Lung microvascular endothelial cell (primary cell): Measurements from ENCODE around the gene TSHZ2. TPM values are rescaled to one million over a fixed set of nuclear protein-coding genes. Genes with fewer than 3 reads are reported as not detected.
"Not testable (repeated sequence)": the region's sequence is repeated elsewhere in the genome, so short reads cannot be mapped to it uniquely, and the experiment has no call there.

Experiments used
- DNase-seq, 2 donors: peaks; one replicate each; pipeline versions ENCODE4 v3.0.0 to v3.0.0-alpha.2; 2010; ENCODE audit warnings: low read depth in 2 of 2
- total RNA-seq: library from RNA; depleted of rRNA; stranded (reverse); fragments of >200 nt; gene quantifications from 2 replicates; pipeline ENCODE4 v1.2.1, GENCODE V29; 2014

Gene TSHZ2
- total RNA-seq, 1 donor from 2014 or later, result 4.0 TPM

DNA sequence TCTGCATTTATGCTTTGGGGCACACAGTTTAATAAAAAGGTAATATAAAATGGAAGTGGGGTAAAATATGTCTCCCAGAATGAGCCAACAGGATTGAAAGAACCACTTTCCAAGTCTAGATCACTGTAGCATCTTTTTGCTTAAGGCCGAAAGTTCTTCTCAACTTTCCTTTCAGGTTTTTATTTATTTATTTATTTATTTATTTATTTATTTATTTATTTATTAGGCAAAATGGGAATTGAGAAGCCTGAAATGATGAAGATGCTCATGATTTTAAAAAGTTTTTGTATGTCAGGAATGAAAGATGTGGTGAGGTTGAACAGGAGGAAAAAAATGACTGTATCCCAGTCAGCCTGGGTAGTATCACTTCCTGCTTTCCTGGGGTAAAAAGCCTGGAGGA is 24.0 kb downstream of the TSHZ2 start:
- DNase-seq, result no peak

DNA sequence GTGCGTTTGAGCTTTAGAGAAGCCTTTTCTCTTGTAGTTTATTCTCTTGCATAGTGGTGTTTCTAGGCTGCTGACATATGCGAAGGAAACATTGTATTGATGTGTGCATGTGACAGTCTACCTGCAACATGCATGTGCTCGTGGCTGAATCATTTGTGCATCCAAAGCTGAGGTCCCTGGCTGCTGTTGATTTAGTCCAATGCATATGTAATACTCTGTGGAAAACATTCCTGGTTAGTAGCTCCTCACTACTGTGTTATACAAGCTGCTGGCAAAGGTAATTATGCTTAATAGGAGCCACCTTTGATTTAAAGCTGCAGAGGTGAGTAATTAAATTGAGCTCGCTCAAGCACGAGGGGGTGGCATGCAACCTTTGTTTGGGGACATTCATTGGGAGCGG is 24.5 kb downstream of the TSHZ2 start:
- DNase-seq, result no peak

DNA sequence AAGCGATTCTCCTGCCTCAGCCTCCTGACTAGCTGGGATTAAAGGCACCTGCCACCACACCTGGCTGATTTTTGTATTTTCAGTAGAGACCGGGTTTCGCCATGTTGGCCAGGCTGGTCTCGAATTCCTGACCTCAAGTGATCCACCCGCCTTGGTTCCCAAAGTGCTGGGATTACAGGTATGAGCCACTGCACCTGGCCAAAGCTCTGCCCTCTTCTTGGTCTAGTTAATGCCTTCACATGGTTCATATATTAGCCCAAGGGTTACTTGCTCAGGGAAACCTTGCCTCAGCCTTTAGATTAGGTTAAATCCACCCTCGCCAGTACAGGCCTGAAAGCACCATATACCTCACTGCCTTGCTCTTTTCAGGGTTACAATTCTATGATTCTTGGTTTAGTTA is 26.1 kb downstream of the TSHZ2 start:
- DNase-seq, result no peak

DNA sequence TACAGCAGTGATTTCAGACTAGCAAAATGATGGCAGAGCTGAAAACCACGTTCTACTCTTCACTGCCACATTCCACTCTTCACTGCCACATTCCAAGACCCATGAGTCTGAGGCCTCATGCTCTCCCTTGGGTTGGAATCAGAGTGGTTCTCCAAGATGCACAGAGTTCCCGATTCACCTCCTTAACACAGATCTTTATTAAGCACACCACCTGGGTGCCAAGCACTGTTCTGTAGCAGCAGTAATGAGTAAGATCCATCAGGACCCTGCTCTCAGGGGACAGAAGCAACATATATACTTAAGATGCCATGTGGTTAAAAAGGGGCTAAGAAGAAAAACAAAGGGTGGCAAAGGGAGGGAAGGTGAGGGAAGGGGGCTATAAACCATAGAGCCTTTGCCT is 26.9 kb downstream of the TSHZ2 start:
- DNase-seq, result no peak

DNA sequence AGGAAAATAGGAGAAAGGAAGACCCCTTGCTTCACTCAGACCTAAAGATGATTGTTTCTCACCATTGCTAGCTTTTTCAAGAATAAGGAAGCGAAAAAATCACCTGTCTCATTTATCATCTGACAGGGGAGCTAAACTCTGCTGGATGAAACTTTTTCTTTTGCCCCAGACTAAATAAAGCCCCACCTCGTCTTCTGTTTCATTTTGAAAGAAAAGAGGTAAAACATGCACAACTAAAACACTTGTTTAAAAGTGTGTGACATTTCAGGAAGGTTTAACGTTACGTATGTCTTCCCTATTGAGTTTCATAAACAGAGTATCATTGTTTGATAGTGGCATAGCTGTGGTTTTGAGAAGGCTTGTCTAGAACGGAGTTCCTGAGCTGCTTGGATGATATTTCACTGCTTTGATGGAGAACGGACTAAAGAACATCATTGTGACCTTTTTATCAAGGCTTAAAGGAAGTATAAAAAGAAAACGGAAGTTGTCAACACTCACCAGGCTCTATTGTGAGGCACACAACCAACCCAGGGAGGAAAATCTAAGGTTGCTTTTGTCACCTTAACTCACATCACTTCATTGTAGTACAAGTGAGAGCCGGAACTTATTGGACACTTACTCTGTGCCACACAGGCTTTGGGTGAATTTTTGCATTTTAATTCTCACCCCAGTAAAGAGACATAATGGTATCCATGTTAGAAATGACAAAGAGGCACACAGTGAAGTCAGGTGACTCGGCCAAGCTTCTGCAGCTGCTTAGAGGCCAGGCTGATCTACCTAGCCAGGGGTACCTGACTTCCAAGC is 29.5 kb downstream of the TSHZ2 start:
- DNase-seq, result no peak

DNA sequence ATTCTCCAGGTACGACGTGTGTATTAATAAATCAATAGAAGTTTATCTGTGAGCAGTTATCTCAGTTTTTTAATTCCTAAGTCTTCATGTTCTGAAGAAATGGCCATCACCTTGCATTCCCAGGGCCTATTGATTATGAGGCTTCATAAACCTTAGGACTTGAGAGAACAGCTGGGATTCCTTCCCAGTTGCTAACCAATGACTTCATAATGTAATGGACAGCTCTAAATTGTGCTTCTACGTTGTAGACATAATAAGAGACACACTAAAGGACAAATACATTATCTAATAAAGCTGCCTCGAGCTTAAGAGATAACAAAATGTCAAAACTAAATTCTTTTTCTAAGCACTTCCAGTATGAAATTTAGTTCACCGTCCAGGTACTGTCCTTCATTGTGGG is 30.6 kb downstream of the TSHZ2 start:
- no peak for DNase-seq

DNA sequence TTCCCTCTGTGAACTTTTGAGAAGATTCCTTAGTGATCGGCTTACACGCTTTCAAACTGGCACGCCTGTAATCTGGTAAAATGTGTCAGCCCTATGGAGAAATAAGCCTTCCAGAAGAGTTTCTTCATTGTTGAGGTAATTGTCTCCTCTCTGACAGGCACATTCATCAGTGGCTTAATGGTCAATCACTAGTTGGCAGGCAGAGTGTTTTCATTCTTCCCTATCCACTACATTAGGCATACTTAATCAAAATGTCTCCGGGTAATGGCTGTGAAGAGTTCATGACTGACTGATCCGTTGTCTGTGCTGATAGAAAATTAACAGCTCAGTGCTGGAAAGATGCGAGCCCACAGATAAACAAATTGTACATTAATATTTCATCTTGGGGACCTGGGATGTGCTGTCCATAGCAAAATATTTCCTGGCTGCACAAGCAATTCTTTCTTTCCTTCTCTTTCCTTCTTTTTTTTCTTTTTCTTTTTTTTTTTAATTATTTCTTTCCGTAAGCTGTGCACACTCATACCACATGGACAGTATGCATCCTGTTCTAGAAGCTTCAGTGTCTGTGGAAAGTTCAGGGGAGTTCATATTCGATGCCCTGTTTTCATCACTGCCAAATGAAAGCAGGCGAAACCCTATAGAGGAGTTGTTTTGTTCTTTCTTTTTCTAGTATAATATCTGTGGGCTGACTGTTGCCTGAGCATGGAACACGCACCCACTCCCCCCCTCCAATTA is 31.4 kb downstream of the TSHZ2 start:
- peak in 1 of 2 donors; percentile 35 for DNase-seq

DNA sequence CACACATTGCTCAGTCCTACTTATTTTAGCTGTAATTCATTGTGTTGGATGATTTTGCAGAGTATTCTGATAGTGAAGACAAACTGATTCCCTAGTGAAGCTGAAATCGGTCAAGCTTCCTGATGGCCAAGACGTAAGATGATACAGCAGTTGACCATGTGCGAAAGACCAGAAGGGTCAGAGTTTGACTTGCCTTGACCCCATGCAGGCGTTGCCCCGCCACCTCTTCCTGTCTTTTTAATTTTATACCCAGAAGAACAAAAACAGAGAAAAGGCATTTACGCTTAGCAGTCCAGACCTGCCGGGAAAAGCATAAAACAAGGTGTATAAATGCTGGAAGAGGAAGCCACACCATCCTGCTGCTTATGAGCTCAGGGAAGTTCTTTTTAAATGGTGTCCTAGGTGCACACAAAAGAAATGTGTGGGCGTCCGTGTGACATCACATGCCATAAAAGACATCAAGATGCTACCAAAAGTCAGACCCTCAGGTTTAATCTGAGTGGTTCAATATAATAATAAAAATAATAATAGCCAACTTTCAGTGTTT is 32.2 kb downstream of the TSHZ2 start:
- no peak for DNase-seq

DNA sequence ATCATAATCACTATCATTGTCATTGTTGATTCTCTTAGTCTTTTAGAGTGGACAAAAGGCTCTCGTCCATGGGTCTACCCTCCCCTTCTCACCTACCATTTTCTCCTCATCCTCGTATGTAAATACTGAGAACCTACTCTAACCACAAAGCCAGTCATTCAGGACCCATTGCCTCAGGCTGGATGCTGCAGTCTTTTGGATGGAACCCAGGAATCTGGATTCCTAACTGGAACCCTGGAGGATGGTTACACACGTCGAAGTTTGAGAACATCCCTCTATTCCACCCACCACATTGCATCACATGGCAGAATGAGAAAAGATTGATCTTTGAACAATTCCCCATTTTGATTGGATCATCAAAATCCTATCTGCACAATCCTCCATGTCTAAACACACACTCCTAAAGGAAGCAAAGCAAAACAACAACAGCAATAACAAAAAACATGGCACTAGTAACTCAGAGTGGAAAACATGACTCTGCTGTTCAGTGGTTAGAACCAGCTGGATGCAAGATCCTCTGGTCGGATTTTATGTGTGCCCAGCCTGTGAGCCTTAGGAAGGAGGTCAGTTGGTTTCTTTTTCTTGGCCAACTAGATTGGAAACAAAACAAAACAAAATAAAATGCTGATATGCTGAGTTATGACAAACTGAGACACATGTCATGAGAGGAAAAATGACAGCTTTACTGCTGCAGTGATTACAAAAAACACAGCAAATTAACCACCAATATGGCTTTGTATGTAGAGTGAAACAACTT is 38.0 kb downstream of the TSHZ2 start:
- DNase-seq, result peak in 1 of 2 donors; percentile 60

DNA sequence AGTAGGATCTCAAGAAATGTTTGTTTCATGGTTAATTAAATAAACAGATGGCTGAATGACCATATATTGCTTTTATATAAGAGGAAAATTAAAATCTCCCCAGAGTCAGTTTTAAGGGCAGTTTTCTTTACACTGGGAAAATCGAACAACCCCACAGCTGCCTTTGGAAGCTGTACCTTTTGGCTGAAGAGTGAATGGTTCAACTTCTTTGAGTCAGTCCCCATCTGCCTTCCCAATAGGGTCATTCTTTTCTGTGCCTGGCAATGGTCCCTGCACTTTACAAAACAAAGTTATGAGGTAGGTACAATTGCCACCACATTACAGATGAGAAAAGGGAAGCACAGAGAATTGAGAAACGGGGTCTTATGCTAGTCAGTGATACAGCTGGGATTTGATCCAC is 39.5 kb downstream of the TSHZ2 start:
- no peak for DNase-seq

DNA sequence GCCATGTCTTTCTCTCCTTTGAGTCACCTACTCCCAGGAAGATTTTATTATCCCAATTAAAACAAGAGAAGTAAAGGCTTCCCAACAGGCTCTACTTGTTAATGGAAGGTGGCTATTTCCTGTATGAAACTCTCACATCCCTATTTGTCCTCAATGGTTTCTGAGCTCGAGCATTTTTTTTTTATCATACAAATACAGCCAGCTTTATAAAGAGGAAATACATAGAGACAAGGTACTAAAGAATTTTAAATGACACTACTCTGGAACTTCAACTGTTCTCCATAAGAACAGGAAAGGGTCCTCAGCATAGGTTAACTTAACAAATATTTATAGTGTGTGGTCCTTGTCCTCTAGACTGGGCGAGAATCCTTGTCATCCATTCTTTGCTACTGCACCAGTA is 41.0 kb downstream of the TSHZ2 start:
- no peak for DNase-seq

DNA sequence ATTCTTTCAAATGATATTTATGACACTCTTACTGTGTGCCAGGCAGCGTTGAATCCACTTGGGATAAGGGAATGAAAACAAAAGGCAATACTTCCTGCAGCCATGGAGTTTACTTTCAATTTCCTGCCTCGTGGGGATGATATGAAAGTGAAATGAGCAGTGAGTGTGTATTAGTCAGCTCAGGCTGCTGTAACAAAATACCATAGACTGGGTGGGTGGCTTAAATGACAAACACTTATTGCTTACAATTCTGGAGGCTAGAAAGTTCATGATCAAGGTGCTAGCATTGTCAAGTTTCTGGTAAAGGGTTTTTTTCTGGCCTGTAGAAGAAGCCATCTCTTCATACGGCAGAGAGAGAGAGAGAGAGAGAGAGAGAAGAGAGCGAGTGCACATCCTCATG is 41.7 kb downstream of the TSHZ2 start:
- DNase-seq, result no peak

DNA sequence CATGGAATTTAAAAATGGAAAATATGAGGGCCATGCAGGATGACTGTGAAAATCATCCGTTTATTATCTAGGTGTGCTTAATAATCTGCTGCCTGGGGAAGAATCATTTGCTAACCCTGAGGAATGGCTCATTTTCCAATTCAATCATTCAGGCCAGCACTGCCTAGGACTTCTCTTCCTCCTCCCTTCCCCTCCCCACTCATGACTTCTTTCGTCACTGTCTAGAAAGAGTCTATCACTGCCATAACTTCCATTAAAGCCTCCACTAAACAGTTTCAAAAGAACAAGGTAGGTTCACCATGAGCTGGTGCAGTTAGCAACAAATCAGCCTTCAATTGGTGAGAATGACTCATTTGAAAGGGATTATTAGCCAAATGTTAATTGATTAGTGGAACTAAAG is 43.9 kb downstream of the TSHZ2 start:
- DNase-seq, result no peak

DNA sequence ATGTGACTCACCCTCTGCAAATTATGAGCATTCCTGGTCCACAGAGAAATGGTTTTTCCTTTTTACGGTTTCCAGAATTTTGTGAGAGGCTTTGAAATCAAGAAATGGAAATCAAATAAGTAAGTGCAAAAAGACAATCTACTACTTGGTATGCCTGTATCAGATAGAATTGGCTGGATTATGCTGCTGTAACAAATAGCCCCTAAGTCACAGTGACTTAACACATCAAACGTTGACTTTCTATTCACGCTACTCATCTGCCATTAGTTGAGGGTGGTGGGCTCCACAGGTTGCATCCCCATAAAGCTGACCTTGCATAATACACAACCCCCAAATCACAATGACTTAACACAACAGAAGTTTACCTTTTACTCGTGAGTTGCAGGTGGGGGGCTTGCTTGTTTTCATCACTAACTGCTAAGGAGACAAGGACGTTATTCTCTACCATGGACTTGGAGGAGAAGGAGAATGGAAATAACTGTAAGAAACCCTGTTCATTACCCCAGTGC is 44.4 kb downstream of the TSHZ2 start:
- no peak for DNase-seq

DNA sequence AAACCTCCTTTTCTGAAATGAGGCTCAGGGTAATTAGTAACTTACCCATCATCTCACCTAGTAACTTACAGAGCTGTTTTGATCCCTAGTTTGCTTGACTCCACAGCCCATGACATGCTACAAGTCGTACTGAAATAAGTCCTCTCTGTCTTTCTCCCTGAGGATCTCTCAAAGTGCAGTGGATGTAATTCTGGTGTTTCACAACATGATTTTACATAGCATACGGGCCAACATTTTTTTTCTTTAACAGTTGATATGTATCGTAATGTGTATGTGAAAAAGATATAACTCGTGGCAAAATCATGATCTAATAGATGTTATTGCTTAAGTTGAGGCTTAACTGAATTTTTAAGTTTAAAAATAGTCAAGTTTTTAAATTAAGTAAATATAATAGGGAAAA is 45.0 kb downstream of the TSHZ2 start:
- no peak for DNase-seq

DNA sequence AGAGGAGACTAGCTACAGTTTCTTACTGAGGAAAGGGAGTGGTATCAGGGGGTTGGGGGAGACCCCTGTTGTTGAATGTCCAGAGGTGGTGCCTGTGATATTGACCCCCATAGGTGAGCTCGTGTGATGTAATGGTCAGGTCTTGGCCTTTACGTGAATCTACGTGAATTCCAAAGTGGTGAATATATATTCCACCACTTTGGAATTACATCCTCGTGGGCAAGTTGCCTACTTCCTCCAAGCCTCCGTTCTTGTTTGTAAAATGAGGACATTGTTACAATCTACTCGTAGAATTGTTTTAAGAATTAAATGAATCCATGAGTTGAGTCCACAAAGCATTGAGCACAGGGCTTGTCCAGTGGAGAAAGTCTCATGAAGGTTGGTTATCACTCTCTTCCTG is 47.3 kb downstream of the TSHZ2 start:
- DNase-seq, result no peak

DNA sequence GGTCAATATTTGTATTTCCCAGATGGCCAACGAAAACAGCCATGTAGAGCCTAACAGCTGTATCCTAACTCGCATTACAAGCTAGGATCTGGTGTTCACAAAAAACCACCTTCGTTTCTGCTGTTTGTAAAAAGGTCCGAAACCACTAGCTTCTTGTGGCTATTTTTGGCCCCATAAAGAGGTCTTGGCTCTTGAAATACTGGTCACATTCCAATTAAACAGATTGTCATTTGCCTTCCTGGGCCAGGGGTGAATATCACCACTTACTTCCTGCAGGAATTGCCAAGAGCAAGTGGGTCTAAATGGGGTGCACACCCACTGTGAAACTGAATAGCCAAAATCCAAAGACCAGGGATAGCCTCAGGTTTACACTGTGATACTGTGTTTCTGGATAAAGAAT is 48.2 kb downstream of the TSHZ2 start:
- no peak for DNase-seq

DNA sequence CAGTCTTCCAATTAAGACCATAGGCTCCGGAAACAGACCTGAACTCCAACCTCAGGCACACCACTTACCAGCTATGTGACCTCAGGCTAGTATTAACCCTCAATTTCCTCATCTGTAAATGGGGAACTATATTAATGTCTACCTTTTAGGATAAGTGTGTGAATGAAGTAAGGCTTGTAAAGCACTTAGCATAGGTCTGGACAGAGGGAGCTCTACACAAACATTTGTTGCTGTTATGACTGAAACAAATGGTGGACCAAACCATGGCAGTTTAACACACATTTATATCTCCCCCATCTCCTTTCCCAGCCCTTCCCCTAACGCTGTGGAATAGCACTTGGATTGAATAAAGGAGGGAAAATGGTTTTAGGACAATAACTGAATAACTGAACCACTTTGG is 48.7 kb downstream of the TSHZ2 start:
- DNase-seq, result peak in 1 of 2 donors; percentile 26

DNA sequence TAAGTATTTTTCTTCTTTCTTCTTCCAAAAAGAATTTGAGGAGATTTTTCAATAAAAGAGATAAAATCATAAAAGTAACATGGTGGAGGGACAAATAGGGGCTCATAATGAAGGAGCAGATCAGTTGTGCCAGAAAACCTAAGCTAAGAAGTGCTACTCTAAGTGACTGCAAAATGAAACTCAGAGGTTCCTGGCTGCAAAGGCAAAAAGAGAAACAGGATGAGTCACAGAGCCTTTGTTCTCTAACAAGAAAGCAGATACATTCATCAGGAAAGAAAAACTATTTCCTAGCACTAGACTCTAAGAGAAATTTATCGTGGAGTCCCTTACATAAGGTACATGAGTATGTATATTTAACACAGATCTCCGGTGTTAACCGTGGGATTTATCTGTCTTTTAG is 49.8 kb downstream of the TSHZ2 start:
- no peak for DNase-seq

DNA sequence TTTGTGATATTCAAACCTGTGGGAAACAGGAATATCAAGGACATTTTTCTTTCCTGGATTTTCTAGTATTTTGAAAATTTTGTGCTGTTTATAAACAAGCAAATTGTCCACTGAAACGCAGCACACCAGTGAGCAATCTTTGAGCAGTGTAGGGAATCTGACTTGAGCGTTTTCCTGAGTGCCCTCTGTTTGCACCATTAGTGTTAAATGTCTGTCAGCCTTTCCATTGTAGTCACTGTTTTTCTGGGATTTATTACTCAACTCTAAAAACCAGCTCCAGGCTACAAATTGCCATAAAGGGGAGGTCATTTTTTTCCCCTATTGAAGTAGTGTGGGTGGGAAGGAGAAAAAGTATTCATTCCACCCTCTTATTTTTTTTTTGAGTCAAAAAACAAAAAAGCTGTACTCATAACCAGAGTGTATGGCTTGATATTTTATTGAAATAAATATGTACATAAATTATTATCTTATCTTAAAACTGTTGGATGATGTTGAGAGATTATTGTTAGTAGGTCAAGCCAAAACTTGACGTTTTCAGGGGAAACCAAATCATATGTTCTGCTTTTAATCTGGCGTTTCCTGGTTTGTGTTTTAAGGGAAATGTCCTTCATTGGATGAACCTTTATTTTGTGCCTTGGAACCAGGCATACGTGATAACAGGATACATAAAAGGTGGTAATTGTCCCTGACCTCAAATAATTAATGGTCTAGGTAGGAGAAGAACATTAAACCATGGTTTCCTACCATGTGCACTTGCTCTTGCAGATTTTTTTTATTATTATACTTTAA is 51.8 kb downstream of the TSHZ2 start:
- DNase-seq, result peak in 1 of 2 donors; percentile 79

DNA sequence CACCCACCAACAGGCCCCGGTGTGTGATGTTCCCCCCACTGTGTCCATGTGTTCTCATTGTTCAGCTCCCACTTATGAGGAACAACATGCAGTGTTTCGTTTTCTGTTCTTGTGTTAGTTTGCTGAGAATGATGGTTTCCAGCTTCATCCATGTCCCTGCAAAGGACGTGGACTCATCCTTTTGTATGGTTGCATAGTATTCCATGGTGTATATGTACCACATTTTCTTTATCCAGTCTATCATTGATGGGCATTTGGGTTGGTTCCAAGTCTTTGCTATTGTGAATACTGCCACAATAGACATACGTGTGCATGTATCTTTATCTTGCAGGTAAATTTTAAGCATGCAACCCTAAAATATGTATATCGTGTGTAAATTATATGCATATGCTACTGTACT is 52.5 kb downstream of the TSHZ2 start:
- not testable (repeated sequence) for DNase-seq
